Thyroid gland (tissue), 4 donors: ENCODE data around the gene R3HDML.

Source experiments
- POLR2A ChIP-seq, 2 donors: fragments of 450-650 bp; IDR thresholded peaks; one replicate each; pipeline ENCODE4 v1.6.1; 2017; ENCODE audit warnings: antibody characterized with exemption in 2 of 2, mild to moderate bottlenecking in 2 of 2, moderate library complexity in 1 of 2
- TF ChIP-seq, protein P1 (sequence below), 6 experiments: fragments of 200-600 bp in 3 of 6; fragments of 450-650 bp in 3 of 6; sonication (generic) in 3 of 6; IDR thresholded peaks; one replicate each; pipeline ENCODE4 v1.5.1; 2016 to 2019; ENCODE audit warnings: antibody characterized with exemption in 6 of 6, mild to moderate bottlenecking in 2 of 6, inconsistent platforms in 1 of 6, moderate library complexity in 1 of 6

DNA sequence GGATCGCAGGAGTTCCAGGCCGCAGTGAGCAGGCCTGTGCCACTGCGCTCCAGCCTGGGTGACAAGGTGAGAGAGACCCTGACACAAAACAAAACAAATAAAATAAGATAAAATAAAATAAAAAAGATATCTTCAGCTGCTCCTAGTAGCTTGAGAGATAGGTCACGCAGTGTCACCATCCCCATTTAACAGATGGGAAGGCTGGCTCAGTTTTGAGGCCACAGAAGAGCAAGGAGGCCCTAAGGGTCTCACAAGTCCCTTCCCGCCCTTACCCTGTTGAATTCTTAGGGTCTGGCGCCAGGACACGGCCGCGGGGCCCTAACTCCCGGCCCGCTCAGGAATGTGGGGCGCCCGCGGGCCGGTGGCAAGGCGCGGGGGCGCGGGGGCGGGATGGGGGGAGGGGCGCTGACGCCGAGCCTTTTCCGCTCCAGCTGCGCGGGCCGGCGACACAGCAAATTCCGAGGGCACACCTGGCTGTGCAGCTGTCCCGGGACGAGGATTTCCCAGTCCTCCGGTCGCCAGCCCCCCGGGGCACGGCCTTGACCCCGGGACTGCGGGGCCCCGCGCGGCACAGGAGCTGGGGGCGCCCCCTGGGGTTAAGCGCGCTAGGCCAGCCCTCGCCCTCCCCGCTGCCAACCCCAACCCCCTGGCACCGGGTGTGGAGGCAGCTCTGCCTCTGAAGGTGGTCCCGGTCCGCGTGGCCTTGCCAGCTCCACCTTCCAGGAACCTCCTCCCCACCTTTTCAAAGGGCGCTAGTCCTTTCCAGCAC is 10.3 kb upstream of the R3HDML start:
- TF ChIP-seq, protein P1, sequence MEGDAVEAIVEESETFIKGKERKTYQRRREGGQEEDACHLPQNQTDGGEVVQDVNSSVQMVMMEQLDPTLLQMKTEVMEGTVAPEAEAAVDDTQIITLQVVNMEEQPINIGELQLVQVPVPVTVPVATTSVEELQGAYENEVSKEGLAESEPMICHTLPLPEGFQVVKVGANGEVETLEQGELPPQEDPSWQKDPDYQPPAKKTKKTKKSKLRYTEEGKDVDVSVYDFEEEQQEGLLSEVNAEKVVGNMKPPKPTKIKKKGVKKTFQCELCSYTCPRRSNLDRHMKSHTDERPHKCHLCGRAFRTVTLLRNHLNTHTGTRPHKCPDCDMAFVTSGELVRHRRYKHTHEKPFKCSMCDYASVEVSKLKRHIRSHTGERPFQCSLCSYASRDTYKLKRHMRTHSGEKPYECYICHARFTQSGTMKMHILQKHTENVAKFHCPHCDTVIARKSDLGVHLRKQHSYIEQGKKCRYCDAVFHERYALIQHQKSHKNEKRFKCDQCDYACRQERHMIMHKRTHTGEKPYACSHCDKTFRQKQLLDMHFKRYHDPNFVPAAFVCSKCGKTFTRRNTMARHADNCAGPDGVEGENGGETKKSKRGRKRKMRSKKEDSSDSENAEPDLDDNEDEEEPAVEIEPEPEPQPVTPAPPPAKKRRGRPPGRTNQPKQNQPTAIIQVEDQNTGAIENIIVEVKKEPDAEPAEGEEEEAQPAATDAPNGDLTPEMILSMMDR (IDR thresholded peaks at IDR 0.05): no peak
- TF ChIP-seq POLR2A (IDR thresholded peaks at IDR 0.05): no peak
